Subcutaneous adipose tissue (tissue), 4 donors: ENCODE results near the gene CORO2A. TPM values are rescaled to one million over a fixed set of nuclear protein-coding genes. Genes with fewer than 3 reads are reported as not detected.

Source experiments
- total RNA-seq, 4 donors: library from RNA; depleted of rRNA; stranded (reverse); fragments of >200 nt; gene quantifications; one replicate each; pipeline ENCODE4 v1.1.0, GENCODE V29; 2016
- TF ChIP-seq, protein P1 (sequence below): fragments of 450-650 bp; IDR thresholded peaks from one replicate; pipeline ENCODE4 v1.5.1; 2016; ENCODE audit warnings: low read depth, mild to moderate bottlenecking, control low read depth, antibody characterized with exemption, moderate library complexity

Gene CORO2A
- total RNA-seq, 4 donors from 2014 or later, result 0.82 to 10.4 (median 2.0) TPM

DNA sequence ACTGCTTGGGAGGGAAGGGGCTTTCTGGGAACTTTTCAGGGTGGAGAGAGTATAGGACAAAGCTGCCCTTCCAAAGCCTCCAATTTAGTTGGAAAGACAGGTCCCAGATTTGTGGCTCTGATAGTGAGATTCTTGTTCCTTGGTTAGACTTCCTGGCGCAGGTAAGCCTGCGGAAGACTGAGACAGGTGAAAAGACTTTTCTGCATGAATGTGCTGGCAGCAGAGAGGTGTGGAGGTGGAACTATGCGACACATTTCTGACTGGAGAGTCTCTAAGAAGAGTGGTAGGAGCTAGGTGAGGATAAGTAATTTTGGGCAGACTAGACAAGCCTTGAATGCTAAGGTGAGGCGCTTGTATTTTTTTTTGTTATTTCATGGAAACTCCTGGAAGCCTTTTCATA, 106.0 kb downstream of the CORO2A start:
- TF ChIP-seq, protein P1, sequence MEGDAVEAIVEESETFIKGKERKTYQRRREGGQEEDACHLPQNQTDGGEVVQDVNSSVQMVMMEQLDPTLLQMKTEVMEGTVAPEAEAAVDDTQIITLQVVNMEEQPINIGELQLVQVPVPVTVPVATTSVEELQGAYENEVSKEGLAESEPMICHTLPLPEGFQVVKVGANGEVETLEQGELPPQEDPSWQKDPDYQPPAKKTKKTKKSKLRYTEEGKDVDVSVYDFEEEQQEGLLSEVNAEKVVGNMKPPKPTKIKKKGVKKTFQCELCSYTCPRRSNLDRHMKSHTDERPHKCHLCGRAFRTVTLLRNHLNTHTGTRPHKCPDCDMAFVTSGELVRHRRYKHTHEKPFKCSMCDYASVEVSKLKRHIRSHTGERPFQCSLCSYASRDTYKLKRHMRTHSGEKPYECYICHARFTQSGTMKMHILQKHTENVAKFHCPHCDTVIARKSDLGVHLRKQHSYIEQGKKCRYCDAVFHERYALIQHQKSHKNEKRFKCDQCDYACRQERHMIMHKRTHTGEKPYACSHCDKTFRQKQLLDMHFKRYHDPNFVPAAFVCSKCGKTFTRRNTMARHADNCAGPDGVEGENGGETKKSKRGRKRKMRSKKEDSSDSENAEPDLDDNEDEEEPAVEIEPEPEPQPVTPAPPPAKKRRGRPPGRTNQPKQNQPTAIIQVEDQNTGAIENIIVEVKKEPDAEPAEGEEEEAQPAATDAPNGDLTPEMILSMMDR, result no peak

DNA sequence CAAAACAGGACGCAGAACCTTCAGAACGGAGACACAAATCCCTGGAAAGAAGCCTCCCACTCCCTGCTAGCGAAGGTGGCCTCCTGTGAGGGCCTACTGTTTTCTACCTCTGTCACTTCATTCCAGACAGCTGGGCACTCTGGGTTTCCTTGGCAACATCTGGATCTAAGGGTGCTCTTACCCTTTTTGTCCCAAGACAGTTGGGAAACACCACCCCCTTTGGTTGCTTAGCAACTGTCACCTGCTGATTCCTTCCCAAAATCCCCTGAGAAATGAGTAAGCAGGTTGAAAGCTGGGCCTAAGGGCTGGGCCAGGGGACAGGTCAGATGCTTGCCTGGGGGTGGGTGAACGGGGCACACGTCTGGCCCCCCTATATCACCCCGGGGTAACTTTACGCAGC, 106.5 kb downstream of the CORO2A start:
- TF ChIP-seq, protein P1, result no peak

DNA sequence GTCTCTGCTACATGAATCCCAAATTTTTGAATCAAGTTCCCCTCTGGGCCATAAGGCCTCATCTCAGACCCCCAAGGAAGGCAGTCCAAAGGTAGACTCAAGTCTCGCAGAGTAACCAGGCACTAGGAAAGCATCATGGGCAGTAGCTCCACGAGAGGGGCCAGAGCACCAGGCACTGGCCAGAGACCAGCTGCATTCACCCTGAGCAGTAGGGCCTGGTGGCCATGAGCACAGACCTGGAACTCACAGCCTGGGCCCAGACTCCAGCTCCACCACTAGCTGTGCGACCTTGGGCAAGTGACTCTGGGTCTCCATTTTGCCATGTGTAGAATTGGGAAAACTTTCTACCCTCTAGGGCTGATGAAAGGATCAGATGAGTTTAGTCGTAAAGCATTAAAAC, 107.4 kb downstream of the CORO2A start:
- TF ChIP-seq, protein P1, result no peak

DNA sequence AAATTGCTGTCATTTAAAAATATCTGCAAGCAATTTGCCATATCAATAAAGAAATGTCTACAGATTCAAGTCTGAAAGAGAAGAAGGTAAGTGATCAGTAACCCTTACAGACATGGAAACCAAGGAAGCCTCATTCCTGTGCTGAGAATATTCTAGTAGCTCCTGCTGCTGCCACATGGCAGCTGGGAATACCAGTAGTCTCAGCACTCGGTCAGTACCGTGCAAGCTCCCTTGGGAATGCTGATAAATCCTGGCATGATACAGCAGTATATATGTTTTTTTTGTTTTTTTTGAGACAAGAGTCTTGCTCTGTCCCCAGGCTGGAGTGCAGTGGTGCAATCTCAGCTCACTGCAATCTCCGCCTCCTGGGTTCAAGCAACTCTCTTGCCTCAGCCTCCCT, 108.0 kb downstream of the CORO2A start:
- TF ChIP-seq, protein P1, result no peak

DNA sequence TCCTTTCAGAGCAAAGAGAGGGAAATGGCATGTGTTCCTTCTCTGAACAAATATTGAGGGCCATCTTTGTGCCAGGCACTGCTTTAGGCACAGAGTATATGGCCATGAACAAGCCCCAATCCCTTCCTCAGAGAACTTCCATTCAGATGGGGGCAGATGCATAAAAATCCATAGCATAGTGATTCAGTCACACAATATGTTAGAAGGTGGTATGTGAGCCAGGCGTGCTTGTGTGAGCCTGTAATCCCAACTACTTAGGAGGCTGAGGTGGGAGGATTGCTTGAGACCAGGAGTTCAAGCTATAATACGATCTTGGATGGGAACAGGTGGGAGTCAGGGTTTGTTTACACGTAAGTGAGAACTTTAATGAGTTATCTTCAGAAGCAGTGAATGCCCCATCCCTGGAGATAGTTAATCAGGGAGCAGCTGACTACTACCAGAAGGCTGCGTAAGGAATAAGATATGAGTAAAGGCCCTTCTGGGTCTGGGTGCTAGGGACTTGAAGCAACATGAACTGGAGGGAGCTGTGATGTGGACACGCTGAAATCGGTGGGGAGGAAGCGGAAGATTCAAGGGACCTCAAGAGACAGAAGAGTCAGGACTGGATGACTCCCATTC, 108.8 kb downstream of the CORO2A start:
- TF ChIP-seq, protein P1, result no peak

DNA sequence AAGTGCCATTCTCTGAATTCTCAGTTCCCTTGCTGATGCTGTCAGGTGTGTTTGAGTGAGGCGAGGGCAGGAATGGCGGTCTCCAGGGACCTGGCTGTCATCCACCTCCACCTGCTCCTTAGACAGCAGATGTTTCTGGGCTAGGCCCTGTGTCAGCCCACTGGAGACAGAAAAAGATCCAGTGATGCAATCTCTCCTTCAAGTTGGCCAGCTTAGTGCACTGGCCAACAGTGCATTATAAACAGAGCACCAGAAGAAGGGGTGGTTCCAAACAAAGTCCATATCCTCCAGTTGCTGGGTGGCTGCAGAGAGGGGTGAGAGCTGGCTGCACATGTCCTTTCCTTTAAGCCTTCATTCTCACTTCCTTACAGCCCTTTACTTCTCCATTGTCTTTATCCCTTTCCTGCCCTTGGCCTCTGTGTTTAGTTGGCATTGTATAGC, 109.4 kb downstream of the CORO2A start:
- TF ChIP-seq, protein P1, result no peak

DNA sequence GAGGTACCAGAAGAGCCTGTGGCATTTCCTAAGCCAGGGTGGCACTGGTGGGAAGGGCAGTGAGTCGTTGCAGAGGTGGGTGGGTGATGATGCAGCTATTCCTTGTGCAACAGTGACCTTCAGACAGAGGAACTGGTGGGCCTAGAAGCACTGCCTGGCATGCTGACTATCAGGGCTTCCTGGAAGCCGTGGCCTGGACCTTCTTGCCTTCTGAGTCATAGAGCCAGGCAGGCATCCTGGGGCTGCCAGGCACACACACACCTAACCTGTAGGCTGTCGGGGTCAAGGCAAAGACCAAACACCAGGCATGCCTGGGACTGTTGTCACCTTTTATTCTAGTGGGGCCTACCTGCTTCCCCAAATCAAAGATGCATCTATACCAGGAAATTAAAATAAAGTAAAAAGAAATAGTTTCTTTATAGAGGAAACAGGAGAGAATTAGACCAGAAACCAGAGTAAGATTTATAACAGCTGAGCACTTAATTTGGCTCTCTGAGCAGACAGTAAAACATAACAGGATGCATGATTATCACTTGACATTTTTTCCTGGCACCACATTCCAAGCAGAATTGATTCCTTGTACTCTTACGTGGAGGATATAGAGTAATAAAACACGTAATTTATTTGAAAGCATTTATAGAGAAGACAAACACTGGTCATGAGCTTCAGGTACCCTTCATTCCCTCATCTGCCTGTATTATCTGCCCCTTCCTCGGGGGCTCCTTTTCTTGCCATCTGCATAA, 110.8 kb downstream of the CORO2A start:
- TF ChIP-seq, protein P1, result no peak
